H54 (cell line): ENCODE results near the gene CTDP1.
"Not testable (repeated sequence)": the region's sequence is repeated elsewhere in the genome, so short reads cannot be mapped to it uniquely, and the experiment has no call there.

ENCODE experiments used
- DNase-seq: peaks from one replicate; pipeline ENCODE4 v3.0.0; 2011; ENCODE audit warnings: low spot score, mixed read lengths; ENCODE audit not compliant: insufficient read length
- FAIRE-seq: peaks from 3 replicates; lab custom pipeline; 2011; peaks lifted over from hg19 to GRCh38; lab: Jason Lieb, UNC
- POLR2A ChIP-seq: IDR thresholded peaks from 2 replicates; pipeline ENCODE4 v1.6.1; 2011; ENCODE audit warnings: low read depth, mild to moderate bottlenecking, low read length

Gene CTDP1

DNA sequence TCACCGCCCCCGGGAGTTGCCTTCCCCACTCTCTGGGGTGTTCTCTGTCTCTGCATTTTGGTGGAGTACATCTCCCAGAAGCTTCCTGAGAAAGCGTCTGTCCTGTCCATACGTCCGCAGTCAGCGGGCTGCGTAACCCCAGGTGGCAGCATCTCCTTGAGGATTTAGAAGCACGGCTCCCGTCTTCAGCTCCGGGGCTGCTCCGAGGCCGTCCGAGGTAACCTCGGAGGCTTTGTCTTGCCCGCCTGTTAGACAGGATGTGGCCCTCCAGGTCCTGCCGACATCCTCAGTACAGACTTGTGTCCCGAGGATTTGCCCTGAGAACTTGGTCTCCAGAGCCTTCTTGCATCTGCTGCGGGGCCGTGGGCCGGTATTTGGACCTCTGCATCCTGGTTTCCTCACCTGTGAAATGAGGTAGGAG, 58.4 kb downstream of the CTDP1 start:
- FAIRE-seq, result no peak
- TF ChIP-seq POLR2A, result no peak
- no peak for DNase-seq

DNA sequence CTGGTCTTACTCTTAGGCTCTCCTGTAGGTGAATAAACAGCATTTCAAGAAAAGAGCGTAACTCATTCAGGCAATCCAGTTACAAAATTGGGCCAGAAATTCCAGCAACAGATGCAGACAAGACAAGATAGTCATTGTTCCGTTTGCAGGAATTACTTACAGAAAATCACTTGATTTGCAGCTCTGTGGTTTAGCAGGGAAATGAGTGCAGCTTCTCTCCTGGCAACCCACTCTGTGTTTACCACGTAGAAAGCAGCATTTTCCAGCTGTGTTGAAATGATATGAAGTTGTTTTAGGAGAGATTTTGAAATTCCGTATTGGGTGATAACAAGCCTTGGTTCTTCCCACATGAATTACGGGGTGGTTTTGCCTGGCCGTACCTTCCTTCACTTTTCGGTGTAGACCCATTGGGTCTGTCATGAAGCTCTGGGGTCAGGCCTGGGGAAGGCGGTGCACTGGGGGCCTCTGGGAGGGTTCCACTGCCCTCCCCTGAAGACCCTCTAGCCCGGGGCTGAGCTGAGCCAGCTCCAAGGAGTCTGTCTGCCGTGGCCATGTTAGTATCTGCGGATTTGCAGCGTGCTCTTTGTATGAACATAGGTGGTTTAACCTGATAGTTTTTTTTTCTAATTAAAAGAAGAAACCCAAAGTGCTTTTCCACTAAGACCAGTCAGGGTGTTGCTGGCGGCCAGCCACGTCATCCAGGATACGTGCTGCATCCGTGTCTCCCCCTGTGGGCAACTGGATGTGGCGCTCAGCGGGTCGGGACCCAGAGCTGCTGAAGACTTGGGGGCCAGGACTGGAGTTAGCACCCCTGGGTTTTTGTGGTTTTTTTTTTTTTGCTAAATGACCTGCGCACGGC, 59.2 kb downstream of the CTDP1 start:
- no peak for DNase-seq
- no peak for FAIRE-seq

DNA sequence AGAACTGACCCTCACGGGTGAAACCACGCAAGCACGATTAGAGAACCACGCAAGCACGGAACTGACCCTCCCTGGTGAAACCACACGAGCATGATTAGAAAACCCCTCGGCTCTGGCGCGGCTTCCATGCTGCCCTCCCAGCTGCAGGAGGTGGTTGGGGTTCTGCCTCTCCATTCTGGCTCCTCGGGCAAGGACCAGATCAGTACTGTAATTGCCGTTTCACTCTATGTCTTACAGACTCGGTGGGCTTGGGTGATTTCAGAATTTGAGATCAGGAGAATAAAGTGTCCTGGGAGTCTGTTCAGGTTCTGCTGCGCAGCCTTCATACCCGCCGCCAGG, 59.8 kb downstream of the CTDP1 start:
- no peak for TF ChIP-seq POLR2A
- no peak for FAIRE-seq
- no peak for DNase-seq

More for the DNA sequence above, 59.2 kb downstream of the CTDP1 start:
- TF ChIP-seq POLR2A, result no peak

DNA sequence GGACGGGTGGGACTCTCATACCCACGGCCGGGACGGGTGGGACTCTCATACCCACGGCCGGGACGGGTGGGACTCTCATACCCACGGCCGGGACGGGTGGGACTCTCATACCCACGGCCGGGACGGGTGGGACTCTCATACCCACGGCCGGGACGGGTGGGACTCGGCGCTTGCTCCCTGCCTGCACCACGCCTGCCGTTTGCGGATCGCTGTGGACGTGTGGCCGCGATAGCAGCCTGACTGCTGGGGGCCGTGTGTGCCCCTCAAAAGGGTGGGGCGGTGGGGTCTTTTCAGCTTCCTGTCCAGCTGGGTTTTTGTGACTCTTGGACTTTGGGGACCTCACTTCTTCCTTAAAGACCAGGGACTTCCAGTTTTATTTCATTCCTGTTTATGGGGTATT, 60.4 kb downstream of the CTDP1 start:
- not testable (repeated sequence) for FAIRE-seq, DNase-seq

DNA sequence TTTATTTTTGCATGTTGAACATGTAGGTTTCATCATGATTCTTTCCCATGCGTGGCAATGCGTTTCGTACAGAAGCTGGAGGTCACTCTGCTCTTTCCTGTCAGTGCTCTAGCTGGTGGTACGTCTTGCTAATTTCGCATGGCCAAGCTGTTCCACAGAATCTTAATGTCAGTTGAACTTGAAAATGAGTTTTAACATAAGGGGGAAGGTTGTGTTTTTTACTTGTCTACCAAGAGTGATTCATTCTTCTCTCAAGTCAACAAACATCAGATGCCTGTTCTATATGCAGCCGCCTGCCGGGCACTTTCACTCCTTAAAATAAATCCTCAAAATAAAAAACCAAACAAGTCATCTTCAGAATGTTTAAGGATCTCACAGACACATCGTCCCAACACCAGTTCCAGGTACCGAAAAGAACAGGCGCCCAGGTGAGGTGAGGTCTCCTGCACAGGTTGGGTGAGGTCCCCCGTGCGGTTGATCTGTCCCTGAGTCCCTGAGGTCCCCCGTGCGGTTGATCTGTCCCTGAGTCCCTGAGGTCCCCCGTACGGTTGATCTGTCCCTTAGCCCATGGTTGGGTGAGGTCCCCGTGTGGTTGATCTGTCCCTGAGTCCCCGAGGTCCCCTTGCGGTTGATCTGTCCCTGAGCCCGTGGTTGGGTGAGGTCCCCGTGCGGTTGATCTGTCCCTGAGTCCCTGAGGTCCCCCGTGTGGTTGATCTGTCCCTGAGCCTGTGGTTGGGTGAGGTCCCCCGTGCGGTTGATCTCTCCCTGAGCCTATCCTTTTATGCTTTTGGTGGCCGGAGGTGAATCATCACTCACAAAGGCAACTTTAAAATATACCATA, 61.1 kb downstream of the CTDP1 start:
- FAIRE-seq (no peak), DNase-seq (no peak)
- no peak for TF ChIP-seq POLR2A

DNA sequence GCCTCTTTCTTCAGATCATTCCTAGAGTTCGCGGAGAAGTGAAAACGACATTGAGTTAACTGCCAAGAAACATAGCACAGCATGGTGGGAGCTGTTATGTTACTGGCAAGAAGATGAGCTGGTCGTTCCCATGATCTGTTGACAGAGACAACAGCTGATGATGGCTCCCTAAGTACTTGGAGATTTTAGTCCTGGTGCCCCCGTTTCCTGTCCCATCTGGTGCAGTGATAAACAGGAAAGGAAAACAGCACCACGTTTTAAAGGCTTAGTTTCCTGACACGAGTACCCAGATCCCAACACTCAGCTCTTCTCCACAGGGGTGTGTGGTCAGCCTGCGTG, 61.7 kb downstream of the CTDP1 start:
- DNase-seq (no peak), FAIRE-seq (no peak)
- no peak for TF ChIP-seq POLR2A

DNA sequence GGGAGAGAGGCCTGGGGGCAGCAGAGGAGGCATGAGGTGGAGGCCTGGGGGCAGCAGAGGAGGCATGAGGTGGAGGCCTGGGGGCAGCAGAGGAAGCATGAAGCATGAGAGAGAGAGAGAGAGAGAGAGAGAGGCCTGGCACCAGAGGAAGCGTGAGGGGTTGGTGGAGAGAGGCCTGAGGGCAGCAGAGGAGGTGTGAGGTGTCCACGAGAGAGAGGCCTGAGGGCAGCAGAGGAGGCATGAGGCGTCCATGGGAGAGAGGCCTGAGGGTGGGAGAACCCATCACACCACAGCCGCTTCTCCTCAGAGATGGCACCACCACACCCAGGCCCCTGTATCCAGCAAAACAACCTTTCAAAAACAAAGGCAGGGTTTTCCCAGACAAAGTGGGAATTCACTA, 62.5 kb downstream of the CTDP1 start:
- FAIRE-seq, result no peak
- TF ChIP-seq POLR2A, result no peak
- DNase-seq, result no peak

DNA sequence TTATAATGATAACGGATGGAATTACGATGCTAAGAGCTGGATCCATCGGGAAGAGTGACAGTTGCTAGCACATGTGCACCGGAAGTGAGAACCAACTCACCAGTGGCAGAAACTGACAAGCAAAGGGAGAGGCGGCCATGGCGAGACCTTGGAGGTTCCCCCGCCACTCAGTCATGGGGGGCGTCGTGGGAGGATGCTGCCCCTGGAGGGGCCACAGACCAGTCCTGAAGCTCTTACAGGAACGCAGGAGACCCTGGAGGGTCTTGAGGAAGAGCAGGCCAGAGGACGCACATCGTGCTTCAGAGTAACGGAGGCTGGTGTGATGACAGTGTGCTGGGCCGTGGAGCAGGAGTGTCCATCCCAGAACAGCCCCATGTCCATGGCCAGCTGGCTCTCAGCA, 65.0 kb downstream of the CTDP1 start:
- no peak for FAIRE-seq
- no peak for TF ChIP-seq POLR2A
- DNase-seq, result no peak

DNA sequence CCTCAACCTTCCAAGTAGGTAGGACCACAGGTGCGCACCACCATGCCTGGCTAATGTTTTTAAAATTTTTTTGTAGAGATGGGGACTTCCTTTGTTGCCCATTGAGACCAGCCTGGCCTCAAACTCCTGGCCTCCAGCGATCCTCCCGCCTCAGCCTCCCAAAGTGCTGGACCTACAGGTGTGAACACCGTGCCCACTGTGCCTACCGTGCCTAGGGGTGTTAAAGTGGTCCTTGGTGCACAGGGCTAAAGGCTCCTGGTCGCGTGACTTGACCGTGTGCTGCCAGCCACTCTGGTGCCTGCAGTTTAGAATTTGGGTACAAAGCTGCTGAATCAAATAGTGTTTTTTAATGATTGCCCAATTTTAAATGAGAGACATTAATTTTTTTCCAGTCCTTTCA, 67.1 kb downstream of the CTDP1 start:
- no peak for TF ChIP-seq POLR2A
- FAIRE-seq (no peak), DNase-seq (no peak)

DNA sequence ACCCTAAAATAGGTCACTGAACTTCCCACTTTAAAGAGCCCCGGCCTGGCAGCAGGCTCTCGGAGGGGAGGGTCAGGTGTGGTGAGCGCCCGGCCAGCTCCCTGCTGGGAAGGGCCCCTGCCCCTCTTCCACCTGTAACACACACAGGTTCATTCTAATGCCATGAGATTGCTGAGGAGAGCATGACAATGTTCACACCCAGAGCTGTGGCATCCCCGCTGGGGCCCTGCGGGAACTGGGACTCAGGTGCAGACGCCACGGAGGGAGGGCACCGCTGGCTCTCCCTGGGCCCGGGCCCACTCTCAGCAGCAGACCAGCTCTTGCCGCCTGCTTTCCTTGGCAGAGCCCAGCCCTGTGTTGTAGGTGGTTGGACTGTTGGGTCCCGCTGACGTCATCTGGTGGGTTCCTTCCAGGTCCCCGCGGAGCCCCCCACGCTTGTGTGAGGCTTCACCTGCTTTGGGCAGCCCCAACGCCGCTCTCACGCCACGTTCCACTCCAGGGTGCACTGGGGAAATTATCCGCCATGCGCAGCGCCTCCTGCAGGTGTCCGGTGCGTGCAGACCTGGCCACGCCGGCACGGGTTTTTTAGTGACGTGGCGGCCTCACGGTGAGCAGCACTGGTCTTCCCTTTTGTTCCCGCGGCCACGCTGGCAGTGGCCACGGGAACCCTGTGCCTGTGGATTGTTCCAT, 67.7 kb downstream of the CTDP1 start:
- FAIRE-seq (no peak), DNase-seq (no peak)
- TF ChIP-seq POLR2A, result no peak

DNA sequence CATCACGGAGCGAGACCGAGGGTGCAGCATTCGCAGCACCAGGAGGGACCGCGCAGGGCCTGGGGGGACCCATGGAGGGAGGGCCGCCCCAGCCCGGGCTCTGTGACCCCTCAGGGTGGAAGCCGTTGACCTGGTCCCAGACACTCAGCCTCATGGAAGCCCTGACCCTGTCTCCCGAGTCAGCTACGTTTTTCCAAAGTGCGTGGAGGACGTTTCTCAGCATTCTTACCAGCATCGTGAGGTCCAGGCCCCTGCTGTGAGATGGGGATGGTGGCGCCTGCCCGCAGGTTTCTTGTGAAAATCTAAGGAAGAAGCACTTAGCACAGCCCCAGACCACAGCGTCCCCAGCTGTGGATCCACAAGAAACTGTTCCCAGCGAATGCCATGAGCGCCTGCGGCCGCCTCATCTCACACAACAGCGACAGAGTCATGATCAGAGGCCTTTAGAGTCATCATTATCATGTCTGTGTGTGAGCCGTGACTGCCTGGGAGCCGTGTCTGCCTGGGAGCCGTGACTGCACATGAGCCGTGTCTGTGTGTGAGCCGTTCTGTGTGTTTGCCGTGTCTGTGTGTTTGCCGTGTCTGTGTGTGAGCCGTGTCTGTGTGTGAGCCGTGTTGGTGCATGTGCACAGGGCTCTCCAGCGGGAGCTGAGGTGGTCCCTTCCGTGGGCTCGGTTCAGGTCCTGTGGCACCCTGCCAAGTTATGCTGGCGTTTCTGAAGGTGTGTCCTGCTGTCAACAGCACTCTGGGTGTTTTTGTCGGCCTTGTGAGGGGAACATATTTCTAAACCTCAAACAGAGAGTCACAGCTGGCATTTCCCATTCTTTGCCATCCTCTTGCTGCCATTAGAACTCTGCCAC, 68.9 kb downstream of the CTDP1 start:
- FAIRE-seq, result no peak
- no peak for TF ChIP-seq POLR2A

DNA sequence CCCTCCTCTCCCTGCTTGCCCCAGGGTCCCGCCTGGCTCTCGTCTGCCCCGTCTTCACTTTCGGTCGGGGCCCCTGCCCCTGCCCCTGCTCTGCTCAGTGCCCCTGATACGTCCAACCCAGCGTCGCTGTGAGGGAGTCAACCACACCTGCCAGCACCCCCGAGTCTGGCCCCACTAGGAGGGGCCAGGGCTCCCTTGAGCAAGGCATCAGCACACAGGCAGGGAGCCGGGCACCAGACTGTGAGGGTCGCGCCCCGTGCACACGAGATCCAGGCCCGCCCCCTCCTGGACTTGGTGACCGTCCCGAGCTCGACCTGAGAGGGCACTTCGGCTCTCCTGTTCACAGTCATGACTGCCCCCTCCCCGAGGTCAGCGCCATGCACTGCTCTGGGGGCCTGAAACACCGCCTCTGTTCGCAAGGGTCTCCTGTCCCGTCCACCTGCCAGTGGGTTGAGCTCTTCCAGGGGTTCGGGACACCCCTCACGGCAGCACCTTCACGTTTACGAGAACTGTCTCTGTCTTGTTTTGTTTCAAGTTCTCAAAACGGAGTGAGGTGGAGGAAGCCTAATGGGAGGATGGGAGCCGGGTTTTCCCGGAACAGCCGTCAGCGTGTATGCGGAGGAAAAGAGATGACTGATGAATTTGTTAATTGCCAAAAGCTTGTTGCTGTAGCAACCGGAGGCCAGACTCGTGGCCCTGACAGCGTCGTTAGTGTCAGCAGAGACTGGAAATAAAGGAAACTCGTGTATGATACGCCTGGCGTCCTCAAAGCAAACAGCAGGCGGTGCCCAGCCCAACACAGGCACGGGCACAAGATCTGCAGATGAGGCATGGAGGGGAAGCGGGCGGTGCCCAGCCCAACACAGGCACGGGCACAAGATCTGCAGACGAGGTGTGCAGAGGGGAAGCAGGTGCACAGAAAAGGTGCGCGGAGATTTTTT, 69.9 kb downstream of the CTDP1 start:
- no peak for TF ChIP-seq POLR2A

More for the DNA sequence above, 68.9 kb downstream of the CTDP1 start:
- DNase-seq, result no peak

More for the DNA sequence above, 69.9 kb downstream of the CTDP1 start:
- no peak for FAIRE-seq
- no peak for DNase-seq
